ENCODE measurements around the gene TCP11.

Gene TCP11

GRCh38 chr6:35068644-35069043 lies 72.5 kb downstream of the TCP11 start:
- Mint-ChIP-seq H3K4me1 (peaks cover 2% of the 10 kb centered on the region), H3K27me3 (no peaks in the 10 kb centered on the region), H3K27ac (ENCODE audit: low read depth) (no peak overlapping the region), H3K4me3 (no peak overlapping the region), H3K36me3 (ENCODE audit: insufficient read depth) (peaks cover 6% of the 10 kb centered on the region), H3K9me3 (no peaks in the 10 kb centered on the region)
- ATAC-seq (replicated peaks; ENCODE audit: extremely low read depth, poor library complexity, severe bottlenecking) = no peak
- no peak for DNase-seq (ENCODE audit: low spot score in 2 of 2)

DNA sequence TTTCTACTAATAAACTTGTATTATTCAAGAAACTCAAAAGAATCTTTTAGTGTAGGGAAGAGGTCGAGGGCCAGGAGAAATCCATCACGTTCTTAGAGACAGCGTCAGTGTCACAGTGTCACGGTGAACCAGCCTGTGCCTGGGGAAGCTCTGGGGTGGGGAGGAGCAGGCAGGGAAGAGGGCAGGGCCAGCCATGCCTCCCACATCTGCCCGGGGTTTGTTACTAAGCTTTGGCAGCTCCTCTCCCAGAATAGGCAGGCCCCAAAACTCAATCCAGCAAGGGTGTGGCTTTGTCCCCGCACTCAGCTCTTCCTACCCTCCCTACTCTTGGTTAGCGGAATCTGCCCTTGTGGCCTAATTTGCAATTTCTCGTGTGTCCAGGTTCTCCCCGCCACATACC lies 72.9 kb downstream of the TCP11 start:
- Mint-ChIP-seq H3K27ac (ENCODE audit: low read depth) (peak overlapping the region; percentile 61), H3K27me3 (no peaks in the 10 kb centered on the region), H3K4me1 (peaks cover 6% of the 10 kb centered on the region), H3K36me3 (ENCODE audit: insufficient read depth) (peaks cover 7% of the 10 kb centered on the region), H3K9me3 (no peaks in the 10 kb centered on the region), H3K4me3 (no peak overlapping the region)
- DNase-seq (ENCODE audit: low spot score in 2 of 2) (no peak), ATAC-seq (replicated peaks; ENCODE audit: extremely low read depth, poor library complexity, severe bottlenecking) (no peak)
